ENCODE data around the gene MAPKAPK3. TPM values are rescaled to one million over a fixed set of nuclear protein-coding genes. Genes with fewer than 3 reads are reported as not detected.
A peak's percentile ranks its signal among the peaks of the same experiment; 100 is the strongest.

The MAPKAPK3 gene
- total RNA-seq, 1 experiment from 2014 or later: 88.2 TPM

- Histone ChIP-seq H3K79me2 (ENCODE audit: low read depth) (peaks cover 24% of the 10 kb centered on the region), H3K9me3 (ENCODE audit: insufficient read depth, low read depth) (no peaks in the 10 kb centered on the region), H4K20me1 (ENCODE audit: insufficient read depth) (no peaks in the 10 kb centered on the region), H3K4me2 (peak overlapping the region; percentile 95), H3K27me3 (ENCODE audit: insufficient read depth, low read depth) (no peaks in the 10 kb centered on the region), H3K4me3 (peak overlapping the region; percentile 76), H2AFZ (peak overlapping the region; percentile 90), H3K27ac (peak overlapping the region; percentile 24; the same call in 1 of the 2 replicates), H3K4me1 (replicated peaks; ENCODE audit: insufficient read depth) (peaks cover 25% of the 10 kb centered on the region), H3K9me2 (ENCODE audit: insufficient read depth) (no peaks in the 10 kb centered on the region), H3K36me3 (ENCODE audit: low read depth) (no peaks in the 10 kb centered on the region), H3F3A (ENCODE audit: insufficient read depth, low read depth) (peaks cover 20% of the 10 kb centered on the region; the same call in 1 of the 2 replicates)
- ChIA-PET POLR2A (ENCODE audit: unreplicated experiment) (interaction anchor here (0.7 kb wide), 1 partner anchor 131 kb away, joined by 3 read pairs; no protein-coding TSS in a partner anchor), CTCF (interaction anchor here (0.6 to 1.8 kb wide), 6 partner anchors 12 to 704 kb away, joined by 3 to 7 read pairs (median 3); no protein-coding TSS in a partner anchor)
- peak in 1 of 2 experiments; percentile 67 for DNase-seq
- no TSS peak for BruUV-seq (replicated peaks)
- TF ChIP-seq EZH2 (IDR thresholded peaks at IDR 0.05; ENCODE audit: low read depth) (no peak), CTCF (conservative IDR thresholded peaks at IDR 0.05) (peak; percentile 66)
- intact Hi-C loops (cut with micrococcal nuclease; ENCODE audit: unreplicated experiment): loop anchor here (1.0 to 5.0 kb wide), 6 partner anchors 131 to 712 kb away; partner anchors contain the start of gene MANF
These were observed 58.5 kb downstream of the MAPKAPK3 start for GRCh38 chr3:50675179-50676030.

DNA sequence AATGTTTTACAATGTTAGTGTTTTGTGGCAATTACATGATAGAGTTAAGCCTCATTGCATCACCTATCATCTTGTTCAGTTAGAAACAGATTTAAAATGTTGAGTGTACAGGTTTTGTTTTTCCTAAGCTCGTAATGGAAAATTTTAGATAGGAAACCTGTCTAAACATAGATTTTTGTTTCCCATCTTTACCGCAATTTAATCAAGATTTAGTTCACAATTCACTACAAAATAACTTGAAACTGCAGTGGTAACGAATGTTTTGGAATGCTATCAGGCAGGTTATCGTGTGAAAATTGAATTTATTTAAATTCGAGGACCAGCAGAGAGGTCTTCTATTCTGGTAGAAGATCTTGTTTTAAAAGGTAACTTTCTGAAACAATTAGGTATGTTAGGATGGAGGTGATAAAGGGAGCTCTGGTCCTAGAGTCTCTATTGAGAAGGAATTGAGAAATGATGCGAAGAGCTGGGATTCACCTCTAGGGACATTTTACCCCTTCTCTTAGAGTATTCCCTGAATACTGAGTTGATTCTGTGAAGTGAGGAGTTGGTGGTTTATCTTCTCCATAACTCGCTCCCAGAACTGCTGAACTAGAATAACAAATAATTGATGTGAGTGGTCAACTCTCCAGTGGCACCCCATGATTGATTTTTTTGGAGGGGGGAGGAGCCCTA, 59.2 kb downstream of the MAPKAPK3 start:
- intact Hi-C loops (cut with micrococcal nuclease; ENCODE audit: unreplicated experiment): loop anchor here (2.0 to 5.0 kb wide), 5 partner anchors 131 to 711 kb away; partner anchors contain the start of gene MANF
- POLR2A ChIA-PET (ENCODE audit: unreplicated experiment): interaction anchor here (0.7 kb wide), 1 partner anchor 130 kb away, joined by 3 read pairs; no protein-coding TSS in a partner anchor
- Histone ChIP-seq H3K27ac (no peak overlapping the region; the same call in 1 of the 2 replicates), H3K4me2 (peak overlapping the region; percentile 95), H3K27me3 (ENCODE audit: insufficient read depth, low read depth) (no peaks in the 10 kb centered on the region), H3K9me3 (ENCODE audit: insufficient read depth, low read depth) (no peaks in the 10 kb centered on the region), H3K79me2 (ENCODE audit: low read depth) (peaks cover 24% of the 10 kb centered on the region), H3K36me3 (ENCODE audit: low read depth) (no peaks in the 10 kb centered on the region), H3K4me1 (replicated peaks; ENCODE audit: insufficient read depth) (peaks cover 19% of the 10 kb centered on the region), H3K9me2 (ENCODE audit: insufficient read depth) (no peaks in the 10 kb centered on the region), H4K20me1 (ENCODE audit: insufficient read depth) (no peaks in the 10 kb centered on the region), H3K4me3 (peak overlapping the region; percentile 76), H3F3A (ENCODE audit: insufficient read depth, low read depth) (peaks cover 13% of the 10 kb centered on the region; the same call in 1 of the 2 replicates), H2AFZ (peak overlapping the region; percentile 90)
- TF ChIP-seq EZH2 (IDR thresholded peaks at IDR 0.05; ENCODE audit: low read depth) (no peak), CTCF (conservative IDR thresholded peaks at IDR 0.05) (no peak)
- CTCF ChIA-PET: interaction anchor here (0.6 to 1.8 kb wide), 4 partner anchors 60 to 703 kb away, joined by 3 to 7 read pairs (median 5); no protein-coding TSS in a partner anchor
- DNase-seq: no peak
- BruUV-seq (replicated peaks): TSS peak; percentile 42

DNA sequence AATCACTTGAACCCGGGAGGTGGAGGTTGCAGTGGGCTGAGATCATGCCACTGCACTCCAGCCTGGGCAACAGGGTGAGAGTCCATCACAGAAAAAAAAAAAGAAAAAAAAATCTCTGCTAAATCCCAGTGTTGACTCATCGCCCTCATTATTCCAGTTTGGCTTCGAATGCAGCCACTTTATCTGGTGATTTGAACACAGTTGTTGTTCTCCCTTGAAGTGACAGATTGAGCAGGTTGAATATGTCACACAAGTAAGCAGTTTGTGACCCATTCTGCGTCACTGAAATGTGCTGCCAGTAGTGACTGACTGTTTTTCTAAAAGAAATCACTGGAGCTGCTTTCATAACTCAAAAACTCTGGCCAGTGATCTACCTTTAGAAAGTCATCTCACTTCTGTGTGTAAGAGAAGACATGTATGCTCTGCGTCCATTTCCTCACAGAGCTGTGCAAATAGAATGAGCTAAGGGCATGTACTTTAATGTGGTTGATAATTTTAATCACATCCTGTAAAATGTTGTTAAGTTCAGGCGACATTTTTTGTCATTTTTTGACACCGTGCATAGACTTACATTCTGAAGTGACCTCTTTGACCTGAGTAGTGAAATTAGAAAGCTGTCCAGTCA, 70.3 kb downstream of the MAPKAPK3 start:
- no TSS peak for BruUV-seq (replicated peaks)
- no peaks in the 10 kb centered on the region for H3K36me3 ChIP-seq (ENCODE audit: low read depth)
- peaks cover 25% of the 10 kb centered on the region; the same call in 1 of the 2 replicates for H3K79me2 ChIP-seq (ENCODE audit: low read depth)
- H3K9me3 ChIP-seq (ENCODE audit: insufficient read depth, low read depth): no peaks in the 10 kb centered on the region
- H4K20me1 ChIP-seq (ENCODE audit: insufficient read depth): 0 out of 2 replicates have a peak, but pooled peaks cover 3% of the 10 kb centered on the region
- ChIA-PET POLR2A (ENCODE audit: unreplicated experiment) (interaction anchor here (0.7 kb wide), 1 partner anchor 58 kb away, joined by 5 read pairs; no protein-coding TSS in a partner anchor), CTCF (interaction anchor here (0.6 kb wide), 1 partner anchor 12 kb away, joined by 3 read pairs; the partner anchor contains the start of gene DOCK3)
- no peak overlapping the region for H3K4me2 ChIP-seq
- no peak overlapping the region for H3K27ac ChIP-seq
- no peaks in the 10 kb centered on the region for H3F3A ChIP-seq (ENCODE audit: insufficient read depth, low read depth)
- no peak overlapping the region for H3K4me3 ChIP-seq
- H3K4me1 ChIP-seq (replicated peaks; ENCODE audit: insufficient read depth): no peaks in the 10 kb centered on the region
- DNase-seq: no peak
- TF ChIP-seq EZH2 (IDR thresholded peaks at IDR 0.05; ENCODE audit: low read depth) (no peak), CTCF (conservative IDR thresholded peaks at IDR 0.05) (no peak)
- no peak overlapping the region for H2AFZ ChIP-seq
- intact Hi-C loops (cut with micrococcal nuclease; ENCODE audit: unreplicated experiment): no loop called here
- H3K27me3 ChIP-seq (ENCODE audit: insufficient read depth, low read depth): no peaks in the 10 kb centered on the region
- no peaks in the 10 kb centered on the region for H3K9me2 ChIP-seq (ENCODE audit: insufficient read depth)
